Sigmoid colon (tissue), 3 donors: Measurements from ENCODE around the gene FAM50B.

Source experiments
- CTCF ChIP-seq, 4 experiments: fragments of 450-650 bp in 3 of 4; fragments of 200-600 bp in 1 of 4; IDR thresholded peaks; one replicate each; pipeline ENCODE4 v1.5.1; 2016 to 2019; ENCODE audit warnings: antibody characterized with exemption in 4 of 4, mild to moderate bottlenecking in 3 of 4, moderate library complexity in 2 of 4
- POLR2A ChIP-seq, 2 donors: fragments of 450-650 bp; IDR thresholded peaks; one replicate each; pipeline ENCODE4 v1.6.1; 2016; ENCODE audit warnings: antibody characterized with exemption in 2 of 2, mild to moderate bottlenecking in 2 of 2, moderate library complexity in 2 of 2

DNA sequence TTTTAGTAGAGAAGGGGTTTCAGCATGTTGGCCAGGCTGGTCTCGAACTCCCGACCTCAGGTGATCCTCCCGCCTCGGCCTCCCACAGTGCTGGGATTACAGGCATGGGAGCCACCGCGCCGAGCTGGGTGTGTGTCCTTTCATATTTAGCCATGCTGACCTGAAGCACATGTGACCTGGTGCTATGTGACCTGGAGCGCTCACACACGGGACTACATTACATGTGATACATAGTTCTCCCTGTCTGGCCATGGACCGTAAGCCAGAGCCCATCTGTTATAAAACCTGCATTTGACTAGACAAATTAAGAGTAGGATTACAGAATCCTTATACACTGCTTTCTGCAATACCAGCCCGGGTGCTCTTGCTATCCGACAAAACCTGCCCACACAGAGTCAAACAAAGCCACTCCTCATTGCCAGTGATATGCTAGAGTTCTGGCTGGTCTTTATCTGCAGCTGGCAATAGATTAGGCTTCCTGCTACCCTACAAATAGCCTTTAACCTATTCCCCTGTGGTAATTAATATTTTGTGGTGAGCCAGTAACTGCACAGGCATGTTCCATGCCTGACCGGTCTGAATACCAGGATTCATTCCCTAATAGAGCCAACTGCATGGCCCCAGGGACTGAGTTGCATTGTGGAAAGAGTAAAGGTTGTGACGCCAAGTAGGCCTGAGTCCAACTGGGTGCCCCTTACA lies 26.3 kb upstream of the FAM50B start:
- TF ChIP-seq POLR2A (IDR thresholded peaks at IDR 0.05): no peak
- TF ChIP-seq CTCF (IDR thresholded peaks at IDR 0.05): no peak
